Central memory CD8-positive, alpha-beta T cell (primary cell): ENCODE results near the gene SCFD2.
"Not testable (repeated sequence)": the region's sequence is repeated elsewhere in the genome, so short reads cannot be mapped to it uniquely, and the experiment has no call there.

ENCODE experiments used
- ATAC-seq: fragments of 150-1000 bp; cut with Tn5 transposase; replicated peaks from 2 replicates; pipeline ENCODE4 v1.10.0; 2022; ENCODE audit warnings: mild to moderate bottlenecking, moderate FRiP score, moderate number of reproducible peaks; ENCODE audit not compliant: poor library complexity, severe bottlenecking; ENCODE audit errors: extremely low read depth
- DNase-seq, 2 donors: peaks; one replicate each; pipeline ENCODE4 v3.0.0; 2021; ENCODE audit warnings: low spot score in 2 of 2
- H3K27ac Mint-ChIP-seq: one replicate; pipeline ENCODE4 v1.8.0; 2022; ENCODE audit warnings: low read depth, mild to moderate bottlenecking, moderate library complexity, mixed read lengths
- H3K27me3 Mint-ChIP-seq: one replicate; pipeline ENCODE4 v1.8.0; 2022; ENCODE audit warnings: mixed read lengths
- H3K36me3 Mint-ChIP-seq: one replicate; pipeline ENCODE4 v1.8.0; 2022; ENCODE audit warnings: mild to moderate bottlenecking, moderate library complexity, mixed read lengths; ENCODE audit not compliant: insufficient read depth
- H3K4me1 Mint-ChIP-seq: one replicate; pipeline ENCODE4 v1.8.0; 2022; ENCODE audit warnings: mixed read lengths
- H3K4me3 Mint-ChIP-seq: one replicate; pipeline ENCODE4 v1.8.0; 2022; ENCODE audit warnings: mild to moderate bottlenecking, moderate library complexity, mixed read lengths
- H3K9me3 Mint-ChIP-seq: one replicate; pipeline ENCODE4 v1.8.0; 2022; ENCODE audit warnings: mixed read lengths

SCFD2 gene

GRCh38 chr4:53139256-53139655 is 226.6 kb downstream of the SCFD2 start:
- H3K4me1 Mint-ChIP-seq, H3K27ac Mint-ChIP-seq, ATAC-seq, H3K9me3 Mint-ChIP-seq, H3K27me3 Mint-ChIP-seq, H3K36me3 Mint-ChIP-seq, H3K4me3 Mint-ChIP-seq, DNase-seq: not testable (repeated sequence)

DNA sequence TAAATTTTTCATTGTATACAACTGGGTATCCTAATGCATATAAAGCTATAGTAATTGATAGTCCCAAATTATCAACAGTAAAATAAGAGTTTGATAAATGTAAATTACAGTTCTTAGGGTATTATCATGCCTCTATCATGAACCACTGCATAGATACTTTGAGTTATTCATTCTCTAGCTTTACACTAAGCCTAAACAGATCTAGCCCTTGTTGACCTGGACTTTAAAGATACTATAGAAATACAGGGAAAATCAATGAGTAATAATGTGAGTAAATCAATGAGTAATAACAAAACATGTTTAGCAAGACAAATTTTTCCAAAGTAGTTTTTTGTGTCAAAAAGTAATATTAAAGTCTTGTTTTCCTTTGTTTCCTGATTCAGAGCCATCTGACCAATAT is 228.4 kb downstream of the SCFD2 start:
- H3K36me3 Mint-ChIP-seq: peaks cover 3% of the 10 kb centered on the region
- H3K4me1 Mint-ChIP-seq: peaks cover 5% of the 10 kb centered on the region
- H3K27me3 Mint-ChIP-seq: no peaks in the 10 kb centered on the region
- no peak overlapping the region for H3K27ac Mint-ChIP-seq
- no peaks in the 10 kb centered on the region for H3K9me3 Mint-ChIP-seq
- no peak overlapping the region for H3K4me3 Mint-ChIP-seq
- DNase-seq: no peak
- ATAC-seq: no peak

DNA sequence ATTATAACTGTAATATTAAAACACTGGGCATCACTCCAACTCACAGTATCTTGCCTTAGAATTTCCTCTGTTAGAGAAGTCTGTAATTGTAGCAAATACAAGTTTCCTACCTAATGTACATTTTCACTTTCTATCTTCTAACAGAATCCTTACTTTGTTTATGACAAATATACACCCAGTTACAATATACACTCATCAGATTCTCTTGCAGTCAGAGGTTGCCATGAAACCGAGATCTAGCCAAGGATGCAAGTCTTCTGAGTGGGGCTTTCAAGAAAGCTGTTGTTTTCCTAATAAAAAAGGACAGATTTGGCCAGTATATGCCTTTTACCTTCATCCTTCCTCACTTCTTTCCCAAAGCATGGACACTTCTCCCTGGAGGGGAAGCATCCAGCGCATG is 228.9 kb downstream of the SCFD2 start:
- H3K4me3 Mint-ChIP-seq: no peak overlapping the region
- H3K4me1 Mint-ChIP-seq: peaks cover 4% of the 10 kb centered on the region
- no peaks in the 10 kb centered on the region for H3K9me3 Mint-ChIP-seq
- H3K36me3 Mint-ChIP-seq: peaks cover 3% of the 10 kb centered on the region
- no peak for DNase-seq
- ATAC-seq: no peak
- H3K27ac Mint-ChIP-seq: no peak overlapping the region
- H3K27me3 Mint-ChIP-seq: no peaks in the 10 kb centered on the region

GRCh38 chr4:53132132-53132891 is 233.5 kb downstream of the SCFD2 start:
- Mint-ChIP-seq H3K4me1 (no peaks in the 10 kb centered on the region), H3K27me3 (no peaks in the 10 kb centered on the region), H3K4me3 (no peak overlapping the region), H3K9me3 (no peaks in the 10 kb centered on the region), H3K36me3 (peaks cover 3% of the 10 kb centered on the region), H3K27ac (no peak overlapping the region)
- ATAC-seq (no peak), DNase-seq (no peak)

GRCh38 chr4:53131562-53131925 is 234.3 kb downstream of the SCFD2 start:
- no peak for DNase-seq
- no peak overlapping the region for H3K27ac Mint-ChIP-seq
- H3K9me3 Mint-ChIP-seq: no peaks in the 10 kb centered on the region
- ATAC-seq: no peak
- H3K36me3 Mint-ChIP-seq: peaks cover 3% of the 10 kb centered on the region
- H3K4me3 Mint-ChIP-seq: no peak overlapping the region
- H3K4me1 Mint-ChIP-seq: no peaks in the 10 kb centered on the region
- no peaks in the 10 kb centered on the region for H3K27me3 Mint-ChIP-seq

GRCh38 chr4:53130896-53131561 is 234.8 kb downstream of the SCFD2 start:
- no peak for DNase-seq
- Mint-ChIP-seq H3K4me3 (no peak overlapping the region), H3K4me1 (no peaks in the 10 kb centered on the region), H3K9me3 (no peaks in the 10 kb centered on the region), H3K27ac (no peak overlapping the region), H3K36me3 (peaks cover 3% of the 10 kb centered on the region), H3K27me3 (no peaks in the 10 kb centered on the region)
- ATAC-seq: no peak

GRCh38 chr4:53128706-53129357 is 237.0 kb downstream of the SCFD2 start:
- ATAC-seq: no peak
- Mint-ChIP-seq H3K36me3 (peaks cover 3% of the 10 kb centered on the region), H3K4me3 (no peak overlapping the region), H3K4me1 (no peaks in the 10 kb centered on the region), H3K27ac (peak overlapping the region; percentile 35), H3K27me3 (no peaks in the 10 kb centered on the region), H3K9me3 (no peaks in the 10 kb centered on the region)
- no peak for DNase-seq

DNA sequence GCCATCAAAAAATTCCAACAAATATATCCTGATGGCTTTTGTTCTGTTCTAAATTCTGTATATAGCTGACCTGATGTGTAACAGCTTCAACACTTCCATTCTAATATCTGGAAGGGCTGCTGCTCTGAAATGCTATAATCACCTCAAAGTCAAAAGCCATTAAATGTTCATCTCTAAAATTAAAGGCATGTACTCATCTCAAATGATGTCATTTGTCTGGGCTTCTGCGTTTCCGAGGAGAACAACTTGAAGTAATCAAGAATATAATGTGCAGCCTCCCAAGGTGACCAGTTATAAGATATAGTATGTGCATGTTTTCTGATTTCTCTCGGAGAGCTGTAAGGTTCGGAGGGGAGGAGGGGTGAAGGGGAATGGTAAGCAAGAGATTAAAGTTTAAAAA is 237.6 kb downstream of the SCFD2 start:
- H3K36me3 Mint-ChIP-seq: peaks cover 3% of the 10 kb centered on the region
- no peaks in the 10 kb centered on the region for H3K4me1 Mint-ChIP-seq
- no peak overlapping the region for H3K4me3 Mint-ChIP-seq
- ATAC-seq: no peak
- DNase-seq: no peak
- H3K27me3 Mint-ChIP-seq: no peaks in the 10 kb centered on the region
- H3K9me3 Mint-ChIP-seq: no peaks in the 10 kb centered on the region
- H3K27ac Mint-ChIP-seq: no peak overlapping the region

DNA sequence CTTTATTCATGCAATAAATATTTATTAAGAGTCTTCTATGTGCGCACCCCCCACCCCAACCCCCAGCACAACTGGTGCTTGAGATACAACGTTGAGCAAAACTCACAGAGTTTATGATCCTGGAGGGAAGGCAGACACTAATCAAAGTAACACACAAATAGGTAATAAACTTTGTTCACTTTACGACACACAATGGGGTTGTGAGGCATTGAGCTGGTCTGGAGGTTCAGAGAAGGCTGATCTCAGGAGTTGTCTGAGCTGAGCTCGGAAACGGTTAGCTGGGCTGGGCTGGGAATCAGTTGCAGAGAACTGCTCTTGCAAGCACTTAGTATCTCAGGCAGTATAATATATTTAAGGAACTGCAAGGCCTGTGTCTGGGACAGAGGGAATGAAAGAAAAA is 238.5 kb downstream of the SCFD2 start:
- Mint-ChIP-seq H3K9me3 (no peaks in the 10 kb centered on the region), H3K4me1 (no peaks in the 10 kb centered on the region), H3K27ac (no peak overlapping the region), H3K4me3 (no peak overlapping the region), H3K27me3 (no peaks in the 10 kb centered on the region), H3K36me3 (peaks cover 3% of the 10 kb centered on the region)
- ATAC-seq: no peak
- no peak for DNase-seq

- DNase-seq (no peak), ATAC-seq (no peak)
- Mint-ChIP-seq H3K4me1 (no peaks in the 10 kb centered on the region), H3K27me3 (no peaks in the 10 kb centered on the region), H3K27ac (no peak overlapping the region), H3K4me3 (no peak overlapping the region), H3K9me3 (no peaks in the 10 kb centered on the region), H3K36me3 (peaks cover 3% of the 10 kb centered on the region)
Observed at GRCh38 chr4:53126099-53126498, 239.8 kb downstream of the SCFD2 start.

DNA sequence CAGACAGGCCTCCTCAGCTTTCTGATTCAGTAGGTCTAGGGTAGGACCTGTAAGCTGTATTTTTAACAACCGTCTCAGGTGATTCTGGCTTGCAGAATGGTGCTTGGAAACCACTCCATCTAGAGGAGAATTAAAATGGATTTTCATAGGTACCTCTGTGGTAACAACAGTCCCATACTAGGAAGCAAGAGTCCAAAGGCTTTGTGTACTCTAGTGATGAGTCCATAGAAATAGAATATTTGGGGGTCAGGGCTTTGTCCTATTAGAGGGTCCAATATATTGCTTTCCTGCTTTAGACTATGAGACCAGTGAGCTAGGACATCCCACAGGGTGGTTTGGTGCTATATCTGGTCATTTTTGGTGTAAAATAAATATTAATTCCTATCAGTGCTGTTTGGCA is 242.0 kb downstream of the SCFD2 start:
- H3K27me3 Mint-ChIP-seq: no peaks in the 10 kb centered on the region
- no peak for ATAC-seq

DNA sequence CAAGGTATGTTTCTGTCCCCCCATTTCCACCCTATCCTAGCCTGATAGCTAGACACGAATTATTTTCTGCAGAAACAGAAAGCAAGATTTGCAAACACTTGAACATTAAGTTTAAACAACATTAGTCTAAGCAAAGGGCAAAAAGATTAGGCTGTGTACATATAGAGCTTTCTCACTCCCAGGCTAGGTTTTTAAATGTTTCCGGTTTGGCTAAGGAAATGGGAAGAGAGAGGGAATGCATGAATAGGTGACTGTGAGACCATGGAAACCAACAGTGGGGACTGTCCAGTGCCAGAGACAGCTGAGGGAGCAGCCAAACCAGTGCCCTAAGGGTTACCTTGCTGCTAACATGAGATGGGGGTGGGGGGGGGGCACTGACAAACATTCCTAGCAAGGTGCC is 242.7 kb downstream of the SCFD2 start:
- no peaks in the 10 kb centered on the region for H3K4me1 Mint-ChIP-seq
- no peaks in the 10 kb centered on the region for H3K27me3 Mint-ChIP-seq
- ATAC-seq (no peak), DNase-seq (no peak)
- H3K9me3 Mint-ChIP-seq: no peaks in the 10 kb centered on the region
- peaks cover 2% of the 10 kb centered on the region for H3K36me3 Mint-ChIP-seq
- H3K4me3 Mint-ChIP-seq: no peak overlapping the region
- H3K27ac Mint-ChIP-seq: no peak overlapping the region

More for the DNA sequence above, 242.0 kb downstream of the SCFD2 start:
- H3K4me3 Mint-ChIP-seq: no peak overlapping the region
- no peaks in the 10 kb centered on the region for H3K4me1 Mint-ChIP-seq
- no peaks in the 10 kb centered on the region for H3K9me3 Mint-ChIP-seq
- no peak for DNase-seq
- H3K27ac Mint-ChIP-seq: no peak overlapping the region
- H3K36me3 Mint-ChIP-seq: peaks cover 2% of the 10 kb centered on the region
